ENCODE results near the gene PLCD1.
"Not testable (repeated sequence)": the region's sequence is repeated elsewhere in the genome, so short reads cannot be mapped to it uniquely, and the experiment has no call there.

PLCD1 gene

GRCh38 chr3:38036906-38037305 lies 7.5 kb upstream of the PLCD1 start:
- DNase-seq (ENCODE audit: low read depth, low spot score) = peak; percentile 50

DNA sequence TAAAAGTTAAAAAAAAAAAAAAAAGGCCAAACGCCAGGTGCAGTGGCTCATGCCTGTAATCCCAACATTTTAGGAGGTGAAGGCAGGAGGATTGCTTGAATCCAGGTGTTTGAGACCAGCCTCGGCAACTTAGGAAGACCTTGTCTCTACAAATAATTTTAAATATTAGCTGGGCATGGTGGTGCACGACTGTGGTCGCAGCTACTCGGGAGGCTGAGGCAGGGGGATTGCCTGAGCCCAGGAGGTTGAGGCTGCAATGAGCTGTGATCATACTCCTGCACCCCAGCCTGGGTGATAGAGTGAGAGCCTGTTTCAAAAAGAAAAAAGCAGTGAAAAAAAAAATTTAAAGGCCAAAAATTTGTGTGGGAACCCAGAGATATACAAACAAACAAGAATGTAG lies 6.8 kb upstream of the PLCD1 start:
- DNase-seq (ENCODE audit: low read depth, low spot score) = no peak

DNA sequence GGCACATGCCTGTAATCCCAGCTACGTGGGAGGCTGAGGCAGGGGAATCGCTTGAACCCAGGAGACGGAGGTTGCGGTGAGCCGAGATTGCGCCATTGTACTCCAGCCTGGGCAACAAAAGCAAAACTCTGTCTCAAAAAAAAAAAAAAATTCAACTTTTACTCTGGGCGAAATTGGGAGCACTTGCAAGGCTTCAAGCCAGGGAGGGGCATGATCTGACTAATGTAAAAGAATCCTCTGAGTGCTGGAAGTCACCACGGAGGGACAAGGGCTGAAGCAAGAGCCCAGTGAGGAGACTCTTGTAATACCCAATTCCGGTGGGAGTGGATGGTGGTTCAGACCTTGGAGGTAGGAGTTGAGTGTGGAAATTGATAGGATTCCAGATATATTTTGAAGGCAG lies 4.9 kb upstream of the PLCD1 start:
- DNase-seq (ENCODE audit: low read depth, low spot score) = not testable (repeated sequence)

DNA sequence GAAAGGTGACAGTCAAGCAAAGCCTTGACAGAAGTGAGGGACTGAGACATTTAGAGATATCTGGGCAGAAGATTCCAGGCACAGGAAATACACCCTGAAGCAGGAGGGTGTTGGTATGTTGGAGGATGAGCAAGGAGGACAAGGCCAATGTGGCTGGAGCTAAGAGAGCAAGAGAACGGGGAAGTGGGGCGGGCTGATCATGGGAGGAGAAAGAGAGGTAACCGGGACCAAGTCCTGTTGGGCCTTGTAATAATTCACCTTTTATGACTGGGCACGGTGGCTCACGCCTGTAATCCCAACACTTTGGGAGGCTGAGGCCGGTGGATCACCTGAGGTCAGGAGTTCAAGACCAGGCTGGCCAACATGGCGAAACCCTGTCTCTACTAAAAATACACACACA lies 4.1 kb upstream of the PLCD1 start:
- DNase-seq (ENCODE audit: low read depth, low spot score) = not testable (repeated sequence)

DNA sequence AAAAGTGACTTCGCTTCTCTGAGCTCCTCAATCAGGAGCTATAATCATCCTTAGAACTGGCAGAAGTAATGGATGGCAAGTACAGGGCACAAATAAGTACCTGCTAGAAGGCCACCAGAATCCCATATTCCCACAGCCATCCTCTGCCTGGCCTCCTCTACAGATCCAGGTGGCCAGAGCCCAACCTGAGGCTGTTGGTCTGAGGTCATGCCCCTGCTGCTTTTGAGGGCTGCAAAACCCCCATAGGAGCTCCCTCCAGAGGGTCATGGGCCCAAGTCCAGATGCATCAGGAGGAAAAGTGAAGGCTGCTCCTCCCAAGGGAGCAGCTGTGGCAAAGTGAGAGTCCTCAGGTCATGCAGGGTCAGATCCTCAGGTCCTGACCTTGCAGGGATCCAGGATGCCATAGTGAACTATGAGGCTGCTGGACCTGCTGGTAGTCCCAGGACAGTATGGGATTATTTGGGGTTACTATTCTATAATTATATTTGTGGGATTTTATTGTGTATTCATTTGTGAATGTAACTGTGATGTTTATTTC lies 3.0 kb upstream of the PLCD1 start:
- no peak for DNase-seq (ENCODE audit: low read depth, low spot score)

DNA sequence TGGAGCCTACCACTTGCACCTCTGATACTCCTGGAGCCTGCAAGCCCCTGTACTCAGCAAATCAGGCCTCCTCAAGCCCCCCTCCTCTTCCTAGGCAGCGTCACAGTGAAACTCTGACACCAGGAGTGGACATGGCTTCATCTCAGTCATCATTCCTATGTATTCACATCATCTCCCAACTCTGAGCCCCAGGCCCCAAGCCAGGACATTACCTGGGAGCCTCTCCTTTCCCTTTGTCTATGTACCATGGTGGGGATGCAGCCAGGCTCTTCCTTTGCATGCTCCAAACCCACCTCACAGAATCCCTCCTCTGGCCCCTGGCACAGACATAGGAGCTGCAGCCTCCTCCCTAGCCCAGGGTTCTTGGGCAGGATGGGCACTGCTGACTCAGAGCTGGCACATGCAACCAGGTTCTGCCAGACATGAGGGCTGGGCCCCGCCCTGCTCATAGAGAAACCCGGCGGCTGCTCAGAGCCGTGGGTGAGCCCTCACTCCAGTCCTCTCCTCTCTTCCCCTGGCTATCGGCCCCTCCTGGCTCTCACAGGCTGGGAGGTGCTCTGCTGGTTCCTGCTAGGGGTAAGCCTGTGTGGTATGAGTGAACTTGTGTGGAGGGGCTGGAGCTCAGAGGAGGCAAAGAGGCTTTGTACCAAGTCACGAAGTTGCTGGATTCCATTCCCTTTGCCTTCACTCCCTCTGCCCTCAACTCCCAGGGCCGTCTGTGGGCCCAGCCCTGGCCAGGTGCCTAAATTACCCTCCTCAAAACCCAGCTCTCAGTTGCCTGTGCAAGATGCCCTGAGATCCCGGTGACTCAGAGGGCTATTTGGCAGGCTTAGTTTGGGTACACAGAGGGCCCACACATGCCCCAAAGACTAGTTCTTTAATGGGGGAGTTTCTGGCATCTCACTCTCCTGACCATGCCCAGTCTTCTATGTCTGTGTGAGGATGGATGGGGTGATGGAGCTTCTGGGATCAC lies 1.9 kb upstream of the PLCD1 start:
- DNase-seq (ENCODE audit: low read depth, low spot score) = no peak

DNA sequence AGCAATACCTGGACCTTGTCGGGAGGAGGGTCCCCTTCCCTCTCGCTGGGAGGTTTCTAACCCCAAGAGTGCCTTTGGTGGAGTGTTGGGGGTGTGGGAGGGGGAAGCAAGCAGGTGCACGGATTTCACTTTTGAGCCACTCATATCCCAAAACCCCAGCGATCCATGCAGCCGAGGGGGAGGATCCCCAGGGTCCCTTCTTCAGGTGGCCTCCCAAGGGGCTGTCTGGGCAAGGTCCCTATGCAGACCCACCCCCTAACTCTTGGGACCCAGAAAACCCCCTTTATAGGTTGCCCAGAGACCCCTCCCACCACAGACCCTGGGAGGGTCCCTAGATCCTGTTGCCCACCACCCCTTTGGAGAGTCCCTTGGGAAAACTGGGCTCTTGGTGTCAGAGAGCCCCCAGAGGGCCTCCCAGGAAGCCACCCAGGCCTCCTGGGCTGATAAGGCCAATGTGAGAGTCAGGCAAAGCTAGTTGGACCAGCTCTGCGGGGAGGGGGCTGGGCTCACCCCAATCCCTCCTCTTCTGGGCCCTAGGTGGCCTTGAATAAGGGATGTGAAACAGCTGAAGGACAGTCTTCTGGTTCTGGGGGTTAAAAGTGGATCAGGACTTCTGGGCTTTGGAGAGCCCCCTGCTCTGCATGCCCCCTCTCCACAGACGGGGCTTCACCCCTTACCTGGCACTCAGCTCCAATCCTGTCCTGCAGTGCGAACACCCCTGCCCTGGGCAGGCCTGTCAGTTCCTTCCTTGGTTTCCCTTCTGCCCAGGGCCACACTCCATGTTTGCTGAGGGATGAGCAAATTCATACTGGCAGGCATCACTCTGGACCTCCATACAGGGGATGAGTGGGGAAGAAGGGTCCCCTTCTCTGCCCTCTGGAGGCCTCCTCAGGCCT lies 932 bp upstream of the PLCD1 start:
- no peak for DNase-seq (ENCODE audit: low read depth, low spot score)

- DNase-seq (ENCODE audit: low read depth, low spot score) = no peak
These were observed 651 bp downstream of the PLCD1 start for GRCh38 chr3:38028621-38029361.

DNA sequence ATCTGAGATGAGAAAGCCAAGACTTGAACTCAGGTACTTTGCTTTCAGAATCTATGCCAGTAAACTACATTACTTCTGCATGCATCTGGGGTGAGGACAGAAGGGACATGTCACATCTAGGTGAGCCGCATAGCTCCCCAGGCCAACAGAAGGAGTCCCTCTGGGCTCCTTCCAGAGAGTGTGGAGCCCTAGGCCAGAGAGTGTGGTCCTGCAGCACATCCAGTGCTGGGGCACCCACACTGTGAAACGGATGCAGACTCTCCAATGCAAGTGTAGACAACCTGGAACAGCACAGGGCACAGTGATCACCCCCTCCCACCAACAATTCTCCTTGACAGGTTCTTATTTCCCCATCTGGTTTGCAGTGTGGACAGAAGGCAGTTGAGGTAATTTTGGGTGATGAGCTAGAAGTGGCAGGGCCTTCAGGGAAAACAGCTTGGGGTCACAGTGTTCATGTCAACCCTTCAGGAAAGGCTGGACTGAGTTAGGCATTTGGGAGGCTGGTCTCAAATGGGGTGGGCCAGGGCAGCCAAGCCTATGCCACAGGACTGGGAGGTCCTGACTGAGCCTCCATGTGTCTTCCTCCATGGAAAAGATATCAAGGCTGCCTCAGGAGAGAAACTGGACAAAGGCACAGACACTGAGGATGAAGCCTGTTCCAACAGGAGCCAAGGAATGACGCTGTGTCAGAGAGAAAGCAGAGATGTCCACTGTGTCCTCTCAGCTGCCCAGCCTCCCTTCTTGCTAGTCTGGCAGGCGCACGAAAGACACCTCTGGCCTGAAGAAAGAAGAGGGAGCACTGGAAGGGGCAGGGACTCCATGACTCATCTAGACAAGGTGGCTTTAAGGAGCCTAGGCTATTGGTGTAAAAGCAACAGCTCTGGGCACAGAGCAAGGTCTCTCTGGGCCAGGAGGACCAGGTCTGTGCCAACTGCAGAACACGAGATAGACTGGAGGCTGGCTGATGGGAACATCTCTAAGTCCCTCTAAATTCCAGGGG lies 1.7 kb downstream of the PLCD1 start:
- no peak for DNase-seq (ENCODE audit: low read depth, low spot score)

DNA sequence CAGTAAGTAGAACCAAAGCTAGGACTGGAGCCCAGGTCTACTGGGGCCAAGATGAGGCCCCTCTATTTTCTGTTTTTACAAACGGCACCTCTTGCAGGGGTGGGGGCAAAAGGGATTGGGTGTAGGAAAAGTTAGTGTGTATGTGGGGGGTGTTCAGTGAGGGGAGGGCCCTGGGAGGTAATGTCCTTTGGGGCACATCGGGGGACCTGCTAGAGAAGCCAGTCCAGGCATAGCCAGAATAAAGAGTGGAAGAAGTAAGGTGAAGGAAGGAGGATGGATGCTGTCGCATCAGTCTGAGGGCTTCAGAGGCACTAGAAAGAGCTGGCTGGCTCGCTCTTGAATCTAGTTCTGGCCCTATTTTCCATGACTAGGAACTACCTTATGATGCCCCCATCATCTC lies 2.6 kb downstream of the PLCD1 start:
- DNase-seq (ENCODE audit: low read depth, low spot score) = no peak

- no peak for DNase-seq (ENCODE audit: low read depth, low spot score)
These were observed 6.3 kb downstream of the PLCD1 start for GRCh38 chr3:38022896-38023709.

GRCh38 chr3:38022301-38022700 lies 7.1 kb downstream of the PLCD1 start:
- no peak for DNase-seq (ENCODE audit: low read depth, low spot score)

GRCh38 chr3:38021196-38021595 lies 8.2 kb downstream of the PLCD1 start:
- DNase-seq (ENCODE audit: low read depth, low spot score) = no peak

- no peak for DNase-seq (ENCODE audit: low read depth, low spot score)
These were observed 9.1 kb downstream of the PLCD1 start for GRCh38 chr3:38020342-38020726.

DNA sequence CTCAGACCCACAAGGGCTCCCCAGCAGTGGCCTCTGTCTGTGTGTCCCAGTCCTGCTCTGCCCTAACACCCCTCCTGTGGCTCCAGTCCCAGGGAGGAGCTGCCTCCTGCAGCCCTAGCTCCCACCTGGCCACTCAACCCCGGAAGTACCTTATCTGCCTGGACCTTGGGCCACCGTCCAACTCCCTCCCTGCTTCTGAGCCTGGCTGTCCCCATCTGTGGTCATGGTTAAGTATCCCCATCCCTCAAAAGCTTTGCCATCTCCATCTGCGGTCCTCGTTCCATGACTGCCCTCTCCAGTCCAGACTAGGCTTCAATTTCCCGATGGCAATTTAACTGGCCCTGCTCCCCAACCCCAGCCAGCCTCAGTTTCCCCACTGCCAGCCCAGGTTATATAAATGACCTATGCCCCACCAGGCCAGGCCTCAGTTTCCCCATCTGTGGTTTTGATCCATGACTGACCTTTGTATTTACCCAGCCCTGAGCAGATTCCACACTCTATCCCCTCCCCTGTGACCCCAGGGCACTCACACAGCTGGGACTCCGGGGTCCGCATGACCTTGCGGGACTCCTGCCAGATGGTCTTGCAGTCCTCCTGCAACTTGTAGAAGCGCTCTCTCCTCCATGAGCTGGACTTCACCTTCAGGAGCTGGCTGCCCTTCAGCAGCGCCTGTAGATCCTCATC lies 9.6 kb downstream of the PLCD1 start:
- DNase-seq (ENCODE audit: low read depth, low spot score) = no peak

- DNase-seq (ENCODE audit: low read depth, low spot score) = no peak
These were observed 10.9 kb downstream of the PLCD1 start for GRCh38 chr3:38018296-38019266.

- DNase-seq (ENCODE audit: low read depth, low spot score) = no peak
These were observed 11.8 kb downstream of the PLCD1 start for GRCh38 chr3:38017445-38018295.

All from ELF-1 (cell line).